Measurements from ENCODE around the gene TMEM145. TPM values are rescaled to one million over a fixed set of nuclear protein-coding genes. Genes with fewer than 3 reads are reported as not detected.

The TMEM145 gene
- total RNA-seq, 2 experiments from 2014 or later = 1.8 TPM; not detected in 1

- no peak for DNase-seq (ENCODE audit: low spot score)
- Histone ChIP-seq H3K36me3 (ENCODE audit: insufficient read depth, low read length) (peaks cover 19% of the 10 kb centered on the region), H3K9me2 (ENCODE audit: insufficient read depth, low read length) (no peaks in the 10 kb centered on the region), H3K4me3 (ENCODE audit: low read depth, low read length, poor library complexity, severe bottlenecking) (no peak overlapping the region), H3K79me2 (ENCODE audit: insufficient read depth, low read depth, low read length) (no peaks in the 10 kb centered on the region), H3K4me2 (ENCODE audit: low read length) (no peak overlapping the region), H3K4me1 (ENCODE audit: insufficient read depth, low read length, poor library complexity, severe bottlenecking) (peaks cover 15% of the 10 kb centered on the region), H3K27ac (ENCODE audit: low read depth, low read length, poor library complexity, severe bottlenecking) (no peak overlapping the region), H2AFZ (ENCODE audit: low read length) (no peak overlapping the region), H4K20me1 (ENCODE audit: insufficient read depth, low read length) (no peaks in the 10 kb centered on the region), H3K9me3 (ENCODE audit: low read length) (peaks cover 11% of the 10 kb centered on the region)
- BruUV-seq (replicated peaks) = no TSS peak
- TF ChIP-seq CTCF (conservative IDR thresholded peaks at IDR 0.05; ENCODE audit: low read length) (no peak), EZH2phosphoT487 (IDR thresholded peaks at IDR 0.05; ENCODE audit: borderline replicate concordance, low read depth, low read length) (no peak)
- ChIA-PET POLR2A (no interaction called here), CTCF (ENCODE audit: unreplicated experiment) (no interaction called here)
- intact Hi-C loops (cut with micrococcal nuclease; ENCODE audit: unreplicated experiment) = no loop called here
Observed at GRCh38 chr19:42367929-42368328, 54.8 kb downstream of the TMEM145 start.

GRCh38 chr19:42368360-42368759, 55.3 kb downstream of the TMEM145 start:
- Histone ChIP-seq H3K4me1 (ENCODE audit: insufficient read depth, low read length, poor library complexity, severe bottlenecking) (peaks cover 13% of the 10 kb centered on the region), H3K79me2 (ENCODE audit: insufficient read depth, low read depth, low read length) (no peaks in the 10 kb centered on the region), H3K4me2 (ENCODE audit: low read length) (no peak overlapping the region), H3K4me3 (ENCODE audit: low read depth, low read length, poor library complexity, severe bottlenecking) (no peak overlapping the region), H3K27ac (ENCODE audit: low read depth, low read length, poor library complexity, severe bottlenecking) (no peak overlapping the region), H3K36me3 (ENCODE audit: insufficient read depth, low read length) (peaks cover 15% of the 10 kb centered on the region), H3K9me2 (ENCODE audit: insufficient read depth, low read length) (no peaks in the 10 kb centered on the region), H2AFZ (ENCODE audit: low read length) (no peak overlapping the region), H4K20me1 (ENCODE audit: insufficient read depth, low read length) (no peaks in the 10 kb centered on the region), H3K9me3 (ENCODE audit: low read length) (peaks cover 11% of the 10 kb centered on the region)
- ChIA-PET CTCF (ENCODE audit: unreplicated experiment) (no interaction called here), POLR2A (no interaction called here)
- intact Hi-C loops (cut with micrococcal nuclease; ENCODE audit: unreplicated experiment) = no loop called here
- TF ChIP-seq CTCF (conservative IDR thresholded peaks at IDR 0.05; ENCODE audit: low read length) (no peak), EZH2phosphoT487 (IDR thresholded peaks at IDR 0.05; ENCODE audit: borderline replicate concordance, low read depth, low read length) (no peak)
- BruUV-seq (replicated peaks) = no TSS peak
- DNase-seq (ENCODE audit: low spot score) = no peak

- Histone ChIP-seq H3K79me2 (ENCODE audit: insufficient read depth, low read depth, low read length) (no peaks in the 10 kb centered on the region), H3K27ac (ENCODE audit: low read depth, low read length, poor library complexity, severe bottlenecking) (no peak overlapping the region), H2AFZ (ENCODE audit: low read length) (no peak overlapping the region), H3K4me3 (ENCODE audit: low read depth, low read length, poor library complexity, severe bottlenecking) (no peak overlapping the region), H3K9me2 (ENCODE audit: insufficient read depth, low read length) (no peaks in the 10 kb centered on the region), H3K4me2 (ENCODE audit: low read length) (no peak overlapping the region), H4K20me1 (ENCODE audit: insufficient read depth, low read length) (no peaks in the 10 kb centered on the region), H3K9me3 (ENCODE audit: low read length) (peaks cover 10% of the 10 kb centered on the region), H3K36me3 (ENCODE audit: insufficient read depth, low read length) (peaks cover 11% of the 10 kb centered on the region), H3K4me1 (ENCODE audit: insufficient read depth, low read length, poor library complexity, severe bottlenecking) (peaks cover 9% of the 10 kb centered on the region)
- no peak for DNase-seq (ENCODE audit: low spot score)
- TF ChIP-seq EZH2phosphoT487 (IDR thresholded peaks at IDR 0.05; ENCODE audit: borderline replicate concordance, low read depth, low read length) (no peak), CTCF (conservative IDR thresholded peaks at IDR 0.05; ENCODE audit: low read length) (no peak)
- intact Hi-C loops (cut with micrococcal nuclease; ENCODE audit: unreplicated experiment) = no loop called here
- BruUV-seq (replicated peaks) = no TSS peak
- CTCF ChIA-PET (ENCODE audit: unreplicated experiment) = no interaction called here
- POLR2A ChIA-PET = no interaction called here
Observed at GRCh38 chr19:42368765-42369164, 55.7 kb downstream of the TMEM145 start.

Measured in OCI-LY7 (cell line).